ENCODE data around the gene AP2A2.

- no peak for TF ChIP-seq CTCF (conservative IDR thresholded peaks at IDR 0.05)
- no peak for TF ChIP-seq EZH2 (IDR thresholded peaks at IDR 0.05; ENCODE audit: low read depth)
Measured at GRCh38 chr11:997907-998306, 72.2 kb downstream of the AP2A2 start.

All from PC-9 (cell line).